Esophagus muscularis mucosa (tissue), 4 donors: Measurements from ENCODE around the gene MB21D2.

Experiments
- CTCF ChIP-seq, 3 experiments: fragments of 200-600 bp in 2 of 3; fragments of 450-650 bp in 1 of 3; sonication (generic) in 2 of 3; IDR thresholded peaks; one replicate each; pipeline ENCODE4 v1.5.1; 2017 to 2019; ENCODE audit warnings: antibody characterized with exemption in 3 of 3, mild to moderate bottlenecking in 2 of 3, moderate library complexity in 1 of 3
- EP300 ChIP-seq: sonication (generic); formaldehyde crosslinking; IDR thresholded peaks from one replicate; pipeline ENCODE4 v1.6.1; 2017; ENCODE audit warnings: antibody characterized with exemption
- POLR2AphosphoS5 ChIP-seq, 2 donors: sonication (generic); formaldehyde crosslinking; IDR thresholded peaks; one replicate each; pipeline ENCODE4 v1.6.1; 2017; ENCODE audit warnings: antibody characterized with exemption in 2 of 2

GRCh38 chr3:192870822-192871221, 46.8 kb downstream of the MB21D2 start:
- TF ChIP-seq EP300 (no peak), CTCF (IDR thresholded peaks at IDR 0.05) (no peak), POLR2AphosphoS5 (IDR thresholded peaks at IDR 0.05) (no peak)
